GM18909 (cell line): ENCODE results near the gene HSP90B1.

Source experiments
- ATAC-seq: cut with Tn5 transposase; IDR thresholded peaks from one replicate; pipeline ENCODE4 v1.9.1; 2021; ENCODE audit warnings: mild to moderate bottlenecking; ENCODE audit not compliant: unreplicated experiment, poor library complexity

HSP90B1 gene

DNA sequence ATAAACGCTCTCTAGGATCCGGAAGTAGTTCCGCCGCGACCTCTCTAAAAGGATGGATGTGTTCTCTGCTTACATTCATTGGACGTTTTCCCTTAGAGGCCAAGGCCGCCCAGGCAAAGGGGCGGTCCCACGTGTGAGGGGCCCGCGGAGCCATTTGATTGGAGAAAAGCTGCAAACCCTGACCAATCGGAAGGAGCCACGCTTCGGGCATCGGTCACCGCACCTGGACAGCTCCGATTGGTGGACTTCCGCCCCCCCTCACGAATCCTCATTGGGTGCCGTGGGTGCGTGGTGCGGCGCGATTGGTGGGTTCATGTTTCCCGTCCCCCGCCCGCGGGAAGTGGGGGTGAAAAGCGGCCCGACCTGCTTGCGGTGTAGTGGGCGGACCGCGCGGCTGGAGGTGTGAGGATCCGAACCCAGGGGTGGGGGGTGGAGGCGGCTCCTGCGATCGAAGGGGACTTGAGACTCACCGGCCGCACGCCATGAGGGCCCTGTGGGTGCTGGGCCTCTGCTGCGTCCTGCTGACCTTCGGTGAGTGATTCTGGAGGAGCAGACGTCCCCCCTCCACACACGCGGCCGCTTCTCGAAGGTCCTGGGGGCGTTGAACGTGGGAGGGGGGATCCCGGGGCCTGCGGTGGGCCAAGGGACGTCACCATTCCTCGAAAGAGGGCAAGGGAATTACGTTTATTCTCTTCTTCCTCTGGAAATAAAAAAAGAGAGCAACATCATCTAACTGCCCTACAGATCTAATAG lies at the start of gene HSP90B1:
Gene HSP90B1 (plus strand): TSS at position 377 of the 753 bp plus-strand sequence. CDS start 106 bp downstream, at position 483.
- ATAC-seq: peak; percentile 68

DNA sequence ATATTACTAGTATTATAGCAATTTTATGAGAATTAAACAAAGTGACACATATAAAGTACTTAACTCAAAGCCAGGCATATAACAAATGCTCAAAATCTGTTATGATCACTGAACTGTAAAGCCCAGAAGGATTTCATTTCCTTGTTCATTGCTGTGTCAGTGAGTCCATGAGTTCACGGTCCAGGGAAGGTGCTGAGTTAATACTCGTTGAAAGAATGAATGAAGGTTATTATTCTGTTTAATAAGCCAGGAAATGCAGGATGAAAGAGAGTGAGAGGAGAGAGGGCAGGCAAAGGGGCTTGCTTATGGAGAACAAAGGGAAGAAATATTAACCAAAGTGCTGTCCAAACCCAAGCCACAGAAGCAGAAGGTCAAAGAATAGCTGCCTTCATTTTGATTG lies 48.9 kb upstream of the HSP90B1 start:
- ATAC-seq: no peak

DNA sequence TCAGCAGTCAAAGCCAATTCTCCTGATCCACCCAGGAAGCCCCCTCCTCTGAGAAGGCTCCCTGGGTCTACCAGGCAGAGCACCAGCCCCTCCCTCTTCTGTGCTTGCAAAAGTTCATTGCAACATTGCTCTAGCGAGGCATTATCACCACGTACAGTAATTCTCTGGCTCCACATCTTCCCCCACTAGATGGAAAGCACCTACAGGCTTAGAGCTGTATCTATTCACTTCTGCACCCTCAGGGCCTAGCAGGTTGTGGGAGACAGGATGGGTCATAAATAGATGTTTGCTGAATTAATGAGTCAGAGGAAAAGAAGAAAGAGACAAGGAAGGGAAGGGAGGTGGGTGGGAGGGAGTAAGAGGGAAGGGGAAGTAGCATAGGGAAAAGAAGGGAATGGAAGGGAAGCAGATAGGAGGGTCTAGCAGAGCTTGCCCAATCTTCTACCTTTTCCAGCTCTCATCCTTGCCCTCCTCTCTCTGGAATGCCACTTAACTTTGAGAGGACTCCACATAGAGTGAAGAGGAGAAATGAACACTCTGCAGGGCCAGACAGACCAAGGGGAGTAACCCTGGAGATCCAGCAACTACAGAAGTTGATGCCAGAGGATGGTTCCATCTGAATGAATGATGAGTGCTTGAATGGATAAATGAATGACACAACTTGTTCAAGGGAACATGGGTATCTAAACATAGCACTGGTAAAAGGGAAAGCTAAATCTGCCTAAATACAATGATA lies 47.2 kb upstream of the HSP90B1 start:
- no peak for ATAC-seq

DNA sequence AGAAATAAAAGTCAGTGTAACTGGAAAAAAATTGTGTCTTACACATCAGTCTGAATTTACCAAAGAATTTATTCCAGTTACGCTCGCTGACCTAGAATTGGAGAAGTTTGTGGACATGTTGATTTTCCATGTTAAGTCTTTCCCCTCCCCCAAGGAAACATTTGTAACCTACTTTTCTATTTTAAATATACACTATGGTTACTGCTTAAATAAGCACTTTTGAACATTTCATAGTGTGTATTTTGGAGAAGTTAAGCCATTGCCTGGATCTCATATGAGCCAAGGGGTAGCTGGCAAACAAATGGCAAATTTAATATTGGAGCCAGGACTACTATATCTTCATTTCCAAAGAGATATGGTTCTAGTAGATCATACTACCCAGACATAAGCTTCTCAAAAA lies 46.3 kb upstream of the HSP90B1 start:
- no peak for ATAC-seq

DNA sequence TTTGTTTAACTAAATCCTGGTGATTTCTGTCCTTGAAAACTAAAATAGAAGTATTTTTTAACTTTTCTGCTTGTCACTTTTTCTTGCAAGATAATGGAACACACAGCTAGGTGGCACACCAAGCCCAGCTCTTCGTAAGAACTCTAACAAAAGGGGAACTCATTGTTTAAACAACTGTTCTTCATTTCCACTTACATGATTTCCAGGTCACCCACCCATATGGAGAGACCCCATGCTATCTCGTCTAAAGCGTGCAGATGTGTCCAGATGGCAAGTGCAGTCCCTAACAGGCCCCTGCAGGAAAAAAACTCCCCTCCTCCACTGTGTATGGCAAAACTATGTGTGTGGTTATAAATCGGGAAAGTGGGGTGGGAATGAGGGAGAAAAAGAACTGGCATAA lies 45.9 kb upstream of the HSP90B1 start:
- ATAC-seq: no peak

DNA sequence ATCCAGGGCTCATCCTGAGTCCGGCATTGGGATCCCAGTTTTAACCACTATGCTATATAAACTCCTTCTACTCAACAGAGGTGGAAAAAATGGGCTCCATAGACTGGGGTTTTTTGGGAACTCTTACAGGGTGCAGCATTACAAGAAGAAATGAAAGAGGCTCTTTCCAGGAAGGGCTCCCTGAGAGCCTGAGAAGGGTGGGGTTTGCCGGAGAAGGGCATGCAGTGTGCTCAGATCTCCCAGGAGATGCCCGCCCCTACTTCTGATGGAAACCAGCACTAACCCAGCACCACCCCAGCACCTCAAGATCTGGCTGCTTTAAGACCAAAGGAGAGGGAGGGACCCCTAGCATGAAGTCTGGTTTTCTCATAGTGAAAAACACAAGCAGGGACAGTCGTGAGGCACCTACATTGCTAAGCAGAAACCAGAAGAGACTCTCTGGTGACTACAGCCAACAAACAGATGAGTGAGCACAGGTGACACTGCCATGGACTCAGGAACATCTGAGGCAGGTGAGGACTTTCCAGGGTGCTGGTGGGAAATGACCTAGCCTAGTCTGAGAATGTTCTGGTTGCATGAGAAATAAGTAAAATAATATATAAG lies 43.9 kb upstream of the HSP90B1 start:
- ATAC-seq: no peak

DNA sequence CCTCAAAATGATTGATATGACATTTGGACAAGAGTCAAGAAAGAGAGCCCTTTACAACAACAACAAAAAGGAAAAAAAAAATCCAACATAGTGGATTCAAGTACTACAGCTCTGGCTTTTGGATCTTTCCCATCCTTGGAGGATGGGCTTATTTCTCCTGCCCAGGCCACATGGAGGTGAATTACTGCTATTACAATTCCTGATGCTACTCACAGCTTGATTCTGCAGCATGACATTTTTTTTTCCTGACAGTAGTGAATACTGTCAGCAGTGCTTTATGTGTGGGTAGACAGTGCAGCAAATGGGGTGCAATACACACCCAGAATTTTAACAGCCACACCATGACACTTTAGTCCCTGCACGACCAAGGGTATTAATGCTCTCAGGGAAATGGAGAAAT lies 42.5 kb upstream of the HSP90B1 start:
- no peak for ATAC-seq

DNA sequence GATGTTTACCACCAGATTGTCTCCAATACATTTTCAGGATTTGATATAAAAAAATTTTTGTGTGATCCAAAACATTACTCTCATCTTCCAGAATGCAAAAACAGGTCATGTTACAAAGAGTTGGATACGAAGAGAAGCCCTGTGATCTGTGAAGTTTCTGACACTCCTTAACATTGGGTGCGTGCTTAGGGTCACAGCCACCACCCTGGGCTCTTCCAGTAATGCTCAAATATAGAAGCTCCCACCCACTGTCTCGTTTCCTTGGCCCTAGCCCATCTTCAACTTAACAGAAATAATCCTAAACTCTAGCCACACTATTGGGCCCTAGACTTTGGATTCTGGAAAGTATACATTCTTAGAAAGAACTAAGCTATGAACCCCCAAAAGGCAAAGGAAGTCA lies 32.9 kb upstream of the HSP90B1 start:
- ATAC-seq: no peak

DNA sequence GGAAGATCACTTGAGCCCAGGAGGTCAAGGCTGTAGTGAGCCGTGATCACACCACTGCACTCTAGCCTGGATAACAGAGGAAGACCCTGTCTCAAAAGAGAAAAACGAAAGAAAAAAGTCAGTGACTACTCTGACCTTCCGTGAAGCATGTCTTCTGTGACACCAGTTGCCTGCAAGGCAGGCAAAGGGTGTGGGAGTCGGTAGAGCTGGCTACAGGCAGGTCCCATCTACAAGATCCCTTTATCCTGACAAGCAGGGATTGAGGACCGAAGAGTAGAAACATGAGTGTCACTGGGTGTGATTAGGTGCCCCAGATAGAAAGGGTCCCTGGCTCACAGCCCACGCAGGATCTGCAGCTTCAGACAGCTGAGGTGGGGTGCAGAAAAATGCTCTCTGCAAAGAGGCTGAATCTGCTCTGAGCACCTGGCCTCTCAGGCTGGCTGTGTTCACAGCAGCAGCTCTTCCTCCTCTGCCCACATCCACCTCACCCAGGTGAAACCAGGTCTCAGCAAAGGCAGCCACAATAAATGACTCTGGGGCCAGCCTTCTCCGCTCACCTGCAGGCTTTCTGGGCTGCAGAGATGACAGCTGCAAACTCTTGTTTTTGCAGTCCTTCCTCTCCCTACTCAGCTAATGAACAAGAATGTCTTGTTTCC lies 28.6 kb upstream of the HSP90B1 start:
- ATAC-seq: no peak

DNA sequence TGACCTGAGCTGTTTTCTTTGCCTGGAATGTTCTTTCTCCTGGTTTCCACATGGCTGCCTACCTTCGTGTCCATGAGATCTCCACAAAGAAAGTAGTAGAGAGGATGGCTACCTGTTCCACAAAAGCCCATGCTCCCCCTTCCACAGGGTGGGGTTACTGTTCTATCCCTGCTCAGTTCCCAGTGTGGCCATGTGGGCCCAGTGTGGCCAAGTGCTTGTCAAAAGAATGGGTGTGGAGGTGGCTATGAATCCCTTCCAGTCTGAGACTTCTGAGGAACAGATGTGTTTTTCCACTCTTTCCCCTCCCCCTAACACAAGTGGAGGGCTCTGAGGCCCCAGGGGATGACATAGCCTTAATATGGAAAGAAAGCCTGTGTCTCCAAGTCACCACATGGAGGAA lies 26.2 kb upstream of the HSP90B1 start:
- no peak for ATAC-seq

DNA sequence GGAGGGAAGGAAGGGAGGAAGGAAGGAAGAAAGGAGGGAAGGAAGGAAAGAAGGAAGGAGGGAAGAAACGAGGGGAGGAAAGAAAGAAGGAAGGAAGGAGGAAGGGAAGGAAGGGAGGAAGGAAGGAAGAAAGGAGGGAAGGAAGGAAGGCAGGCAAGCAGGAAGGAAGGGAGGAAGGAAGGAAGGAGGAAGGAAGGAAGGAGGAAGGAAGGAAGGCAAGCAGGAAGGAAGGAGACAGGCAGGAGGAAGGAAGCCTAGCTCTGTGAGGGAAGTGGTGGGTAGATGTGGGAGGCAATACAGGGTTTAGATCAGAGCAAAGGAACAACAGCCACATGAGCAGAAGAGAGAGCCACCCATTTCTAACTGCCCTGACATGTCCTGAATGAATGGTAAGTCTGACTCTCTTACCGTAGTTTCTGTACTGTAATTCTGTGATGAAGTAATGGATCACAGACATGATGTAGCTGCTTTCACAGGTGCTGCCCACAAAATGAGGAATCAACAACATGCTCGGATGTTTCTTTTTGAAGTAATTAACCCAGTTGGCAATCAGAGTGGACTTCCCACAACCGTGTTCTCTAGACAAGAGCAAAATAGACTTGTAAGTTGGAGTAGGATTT lies 24.4 kb upstream of the HSP90B1 start:
- ATAC-seq: no peak

DNA sequence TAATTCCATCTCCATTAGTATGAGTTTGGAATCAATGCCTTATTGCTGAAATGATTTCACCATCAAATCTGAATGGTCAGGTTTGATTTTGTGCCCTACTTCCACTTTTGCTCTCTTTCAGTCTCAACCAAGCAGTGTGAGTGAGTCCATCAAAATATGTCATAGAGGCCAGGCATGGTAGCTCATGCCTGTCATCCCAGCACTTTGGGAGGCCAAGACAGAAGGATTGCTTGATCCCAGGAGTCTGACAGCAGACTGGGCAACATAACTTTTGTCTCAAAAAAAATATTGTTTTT lies 22.0 kb upstream of the HSP90B1 start:
- ATAC-seq: no peak

DNA sequence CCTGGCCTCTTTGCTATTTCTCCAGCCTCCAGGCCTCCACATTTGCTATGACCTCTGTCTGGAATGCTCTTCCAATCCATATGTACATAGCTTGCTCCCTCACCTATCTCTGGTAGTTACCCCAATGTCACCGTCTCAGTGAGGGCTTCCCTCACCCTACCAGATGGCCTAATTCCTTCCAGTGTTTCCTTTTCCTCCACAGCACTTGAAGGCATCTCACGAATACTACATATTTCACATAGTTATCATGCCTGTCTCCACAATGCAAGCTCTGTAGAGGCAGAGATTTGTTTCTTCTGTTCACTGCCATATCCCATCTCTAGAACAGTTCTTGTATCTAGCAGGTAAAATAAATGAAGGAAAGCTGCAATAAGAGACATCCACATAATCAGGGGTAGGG lies 21.3 kb upstream of the HSP90B1 start:
- no peak for ATAC-seq

DNA sequence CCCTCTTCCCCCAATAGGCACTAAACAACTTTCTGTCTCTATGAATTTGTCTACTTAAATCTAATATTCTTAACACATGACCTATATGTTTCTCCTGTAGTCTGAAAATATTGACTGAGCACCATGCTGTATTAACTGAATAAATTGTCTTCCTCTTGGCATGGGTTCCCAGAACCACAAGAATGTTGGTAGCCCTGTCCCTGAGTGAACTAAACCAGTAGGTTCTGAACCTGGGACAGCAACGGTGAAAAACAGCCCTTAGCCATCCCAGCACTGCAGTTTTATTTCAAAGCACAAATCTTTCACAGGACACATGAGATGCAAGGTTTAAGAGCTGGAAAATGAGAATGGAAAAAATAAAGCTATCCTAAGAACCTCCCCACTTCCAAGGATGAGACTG lies 20.4 kb upstream of the HSP90B1 start:
- no peak for ATAC-seq

DNA sequence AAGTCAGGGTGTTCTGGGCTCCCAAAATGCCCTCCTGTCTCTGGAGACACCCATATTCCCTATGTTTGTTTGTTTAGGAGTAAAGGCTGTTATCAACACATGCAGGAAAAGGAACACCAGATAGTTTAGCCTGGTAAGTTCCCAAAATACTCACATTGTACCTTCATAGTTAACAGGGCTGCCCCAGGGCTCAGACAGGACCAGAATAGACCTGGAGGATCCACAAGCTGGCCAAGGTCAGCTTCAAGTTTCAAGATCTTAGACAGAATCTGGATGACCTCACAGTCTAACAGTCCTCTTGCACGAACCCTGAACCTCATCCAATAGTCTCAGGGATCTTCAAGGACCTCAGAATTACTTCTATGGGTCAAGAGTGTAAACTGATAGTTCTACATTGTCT lies 18.1 kb upstream of the HSP90B1 start:
- no peak for ATAC-seq

DNA sequence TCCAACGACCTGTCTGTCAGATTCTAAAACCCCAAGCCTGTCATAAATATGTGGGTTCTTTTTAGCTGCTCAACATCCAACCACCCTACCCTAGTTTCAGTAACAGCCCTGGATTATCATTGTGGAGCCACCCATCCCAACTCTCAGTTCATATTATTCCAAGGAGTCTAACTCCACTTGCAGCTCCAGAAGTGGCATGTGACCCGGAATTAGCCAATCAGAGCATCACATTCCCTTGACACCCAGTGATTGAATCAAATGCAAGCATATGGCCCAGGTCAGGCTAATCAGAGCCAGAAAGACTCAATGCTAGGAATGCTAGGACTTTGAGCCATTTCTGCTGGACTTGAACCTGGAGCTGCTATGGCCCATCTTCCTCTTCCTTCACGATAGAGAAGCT lies 17.1 kb upstream of the HSP90B1 start:
- no peak for ATAC-seq

DNA sequence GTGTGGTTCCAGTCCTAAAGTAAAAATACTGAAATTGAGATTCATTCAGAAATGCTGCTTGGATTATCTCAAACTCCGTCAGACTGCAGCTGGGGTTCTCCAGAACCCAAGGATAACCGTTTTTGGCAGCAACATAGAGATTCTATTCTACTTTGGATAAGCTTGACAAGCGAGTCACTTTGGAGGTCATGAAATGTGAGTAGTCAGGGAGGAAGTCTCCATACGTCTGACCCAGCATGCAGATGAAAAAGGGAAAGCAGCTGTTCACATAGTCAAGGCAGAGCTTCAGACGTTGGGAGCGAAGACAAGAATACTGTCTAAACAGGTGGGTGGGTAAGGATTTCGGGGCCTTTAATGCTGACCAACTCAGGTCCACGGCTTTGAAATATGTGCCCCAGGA lies 14.9 kb upstream of the HSP90B1 start:
- ATAC-seq: no peak

DNA sequence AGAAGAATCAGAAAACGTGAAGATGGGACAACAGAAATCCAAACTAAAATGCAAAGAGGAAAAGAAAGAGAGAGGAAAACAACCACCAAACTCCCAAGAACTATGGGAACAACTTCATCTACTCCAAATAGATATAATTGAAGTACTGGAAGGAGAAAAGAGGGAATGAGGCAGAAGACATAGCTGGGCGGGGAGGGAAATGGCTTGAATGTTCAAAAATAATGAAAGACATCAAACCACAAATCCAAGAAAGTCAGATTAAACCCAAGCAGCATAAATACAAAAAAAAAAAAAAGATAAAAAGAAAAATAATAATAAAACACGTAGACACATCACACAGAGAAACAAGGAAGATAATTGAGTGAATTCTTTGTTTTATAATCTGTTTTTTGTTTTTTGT lies 12.3 kb upstream of the HSP90B1 start:
- no peak for ATAC-seq

DNA sequence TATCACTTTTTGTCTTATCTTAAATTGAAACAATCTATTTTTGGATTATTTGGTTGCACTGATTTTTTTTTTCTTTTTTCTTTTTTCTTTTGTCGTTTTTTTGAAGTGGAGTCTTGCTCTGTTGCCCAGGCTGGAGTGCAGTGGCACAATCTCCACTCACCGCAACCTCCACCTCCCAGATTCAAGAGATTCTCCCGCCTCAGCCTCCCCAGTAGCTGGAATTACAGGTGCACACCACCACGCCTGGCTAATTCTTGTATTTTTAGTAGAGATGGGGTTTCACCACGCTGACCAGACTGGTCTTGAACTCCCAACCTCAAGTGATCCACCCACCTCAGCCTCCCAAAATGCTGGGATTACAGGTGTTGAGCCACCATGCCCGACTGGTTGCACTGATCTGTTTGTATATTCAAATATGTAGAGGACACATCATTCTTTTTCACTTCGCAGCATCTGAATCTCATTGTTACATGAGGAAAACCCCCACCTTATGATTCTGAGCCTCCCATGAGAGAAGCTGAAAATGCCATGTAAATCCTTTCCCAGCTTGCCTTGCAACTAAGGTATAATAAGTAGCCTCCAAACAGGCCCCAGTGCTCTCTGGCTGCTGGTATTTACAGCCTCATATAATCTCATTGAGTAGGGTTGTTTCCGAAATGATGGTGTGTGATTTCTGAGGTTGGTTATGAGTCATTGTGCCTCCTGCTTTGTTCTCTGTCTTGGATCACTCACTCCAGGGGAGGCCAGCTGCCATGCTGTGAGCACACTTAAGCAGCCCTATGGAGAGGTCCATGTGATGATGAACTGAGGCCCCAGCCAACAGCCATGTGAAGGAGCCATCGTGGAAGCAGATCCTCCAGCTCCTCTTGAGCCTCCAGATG lies 5.2 kb upstream of the HSP90B1 start:
- peak; percentile 38 for ATAC-seq

DNA sequence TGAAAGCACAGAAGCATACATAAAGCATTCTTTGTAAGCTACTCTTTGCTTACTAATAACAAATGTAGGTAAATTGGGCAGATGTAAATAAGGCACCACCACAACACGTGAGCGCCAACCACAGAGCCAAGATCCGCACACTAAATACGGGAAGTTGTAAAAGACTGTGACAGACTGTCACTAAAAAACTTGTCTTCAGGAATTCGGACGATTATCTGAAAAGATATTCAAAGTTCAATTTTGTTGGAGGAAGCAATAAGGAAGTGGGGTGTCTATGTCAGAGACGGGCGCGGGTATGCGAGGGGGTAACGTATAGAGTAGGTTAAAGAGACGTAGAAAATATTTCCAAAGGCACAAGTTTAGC lies 1.5 kb upstream of the HSP90B1 start:
- ATAC-seq: no peak
